ENCODE measurements around the gene ADAMTS13. TPM values are rescaled to one million over a fixed set of nuclear protein-coding genes. Genes with fewer than 3 reads are reported as not detected.

The ADAMTS13 gene
- polyA plus RNA-seq, 1 donor, result 10.4 TPM

Other genes starting within 250 kb of the ADAMTS13 start
- not detected for gene OBP2B, start 213.1 kb upstream of the ADAMTS13 start, polyA plus RNA-seq (ENCODE audit: insufficient read length)
- 4.5 TPM for gene ABO, start 147.2 kb upstream of the ADAMTS13 start, polyA plus RNA-seq (ENCODE audit: insufficient read length)
- 26.1 TPM for gene SURF6, start 86.2 kb upstream of the ADAMTS13 start, polyA plus RNA-seq (ENCODE audit: insufficient read length)
- gene MED22, start 74.2 kb upstream of the ADAMTS13 start, polyA plus RNA-seq (ENCODE audit: insufficient read length), result 29.2 TPM
- gene RPL7A, start 74.1 kb upstream of the ADAMTS13 start, polyA plus RNA-seq (ENCODE audit: insufficient read length), result 2,303 TPM
- gene SURF1, start 65.9 kb upstream of the ADAMTS13 start, polyA plus RNA-seq (ENCODE audit: insufficient read length), result 35.5 TPM
- 13.9 TPM for gene SURF2, start 65.8 kb upstream of the ADAMTS13 start, polyA plus RNA-seq (ENCODE audit: insufficient read length)
- 89.8 TPM for gene SURF4, start 46.3 kb upstream of the ADAMTS13 start, polyA plus RNA-seq (ENCODE audit: insufficient read length)
- 1.5 TPM for gene STKLD1, start 46.0 kb upstream of the ADAMTS13 start, polyA plus RNA-seq (ENCODE audit: insufficient read length)
- gene REXO4, start 4.4 kb upstream of the ADAMTS13 start, polyA plus RNA-seq (ENCODE audit: insufficient read length), result 43.6 TPM
- 18.5 TPM for gene CACFD1, start 37.6 kb downstream of the ADAMTS13 start, polyA plus RNA-seq (ENCODE audit: insufficient read length)
- gene SLC2A6, start 56.7 kb downstream of the ADAMTS13 start, polyA plus RNA-seq (ENCODE audit: insufficient read length), result 0.81 TPM
- 82.7 TPM for gene MYMK, start 102.6 kb downstream of the ADAMTS13 start, polyA plus RNA-seq (ENCODE audit: insufficient read length)
- 4.0 TPM for gene ADAMTSL2, start 112.3 kb downstream of the ADAMTS13 start, polyA plus RNA-seq (ENCODE audit: insufficient read length)
- gene FAM163B, start 187.0 kb downstream of the ADAMTS13 start, polyA plus RNA-seq (ENCODE audit: insufficient read length), result not detected
- 0.54 TPM for gene DBH, start 214.0 kb downstream of the ADAMTS13 start, polyA plus RNA-seq (ENCODE audit: insufficient read length)